ENCODE measurements around the gene PCGF3. TPM values are rescaled to one million over a fixed set of nuclear protein-coding genes. Genes with fewer than 3 reads are reported as not detected.

PCGF3 gene
- total RNA-seq, 4 donors from 2014 or later, result 14.5 to 31.9 (median 21.6) TPM

DNA sequence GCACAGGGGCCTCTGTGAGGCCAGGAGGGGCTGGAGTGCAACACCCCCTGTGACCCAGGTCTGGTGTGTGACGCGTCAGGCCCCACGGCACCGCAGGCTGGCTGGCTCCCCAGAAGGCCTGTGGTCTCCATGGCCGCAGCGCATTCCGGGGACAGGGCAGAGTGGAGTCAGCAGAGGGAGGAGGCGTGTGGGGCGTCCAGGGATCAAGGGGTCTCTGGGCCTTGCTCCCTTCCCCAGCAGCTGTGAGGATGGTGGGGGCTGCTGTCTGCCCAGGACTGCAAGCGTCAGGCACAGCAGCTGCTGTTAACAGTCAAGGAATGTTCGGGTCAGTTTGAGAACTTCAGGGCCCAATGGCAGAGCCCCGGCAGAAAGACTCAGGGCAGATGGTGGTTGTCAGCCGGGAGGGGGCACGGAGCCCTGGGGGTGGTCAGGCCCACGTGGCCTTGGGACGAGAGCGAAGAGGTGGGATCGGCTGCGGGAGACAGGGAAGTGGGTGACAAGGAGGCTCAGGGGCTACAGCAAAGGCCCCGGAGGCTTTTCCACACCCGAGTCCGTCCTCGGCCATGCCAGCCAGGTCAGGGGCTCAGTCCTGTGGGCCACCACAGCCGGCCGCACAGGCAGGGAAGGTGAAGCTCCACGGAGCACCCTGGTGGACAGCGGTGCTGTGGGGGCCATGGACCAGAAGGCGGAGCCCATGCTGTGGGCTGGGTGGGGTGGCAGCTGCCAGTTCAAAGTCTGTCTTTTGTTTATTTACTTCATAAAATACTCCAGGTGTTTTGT lies 18.3 kb downstream of the PCGF3 start:
- H3K36me3 ChIP-seq, result no peaks in the 10 kb centered on the region
- no peaks in the 10 kb centered on the region for H3K9me3 ChIP-seq
- TF ChIP-seq POLR2A (IDR thresholded peaks at IDR 0.05), result no peak
- H3K27ac ChIP-seq, result no peak overlapping the region
- in situ Hi-C loops (cut with MboI; ENCODE audit: low sequenced_read_pairs in 4 of 4) (no loop called here), intact Hi-C loops (cut with DNase I; ENCODE audit: low total_unique reads) (no loop called here)
- H3K27me3 ChIP-seq, result no peaks in the 10 kb centered on the region
- DNase-seq, result no peak
- peaks cover 0 to 9% of the 10 kb centered on the region in 2 donors for H3K4me1 ChIP-seq
- no peak for ATAC-seq
- H3K4me3 ChIP-seq, result no peak overlapping the region

GRCh38 chr4:725391-726234 lies 20.0 kb downstream of the PCGF3 start:
- in situ Hi-C loops (cut with MboI; ENCODE audit: low sequenced_read_pairs in 4 of 4) (no loop called here), intact Hi-C loops (cut with DNase I; ENCODE audit: low total_unique reads) (no loop called here)
- peaks cover 0 to 9% of the 10 kb centered on the region in 2 donors for H3K4me1 ChIP-seq
- TF ChIP-seq, protein P1, sequence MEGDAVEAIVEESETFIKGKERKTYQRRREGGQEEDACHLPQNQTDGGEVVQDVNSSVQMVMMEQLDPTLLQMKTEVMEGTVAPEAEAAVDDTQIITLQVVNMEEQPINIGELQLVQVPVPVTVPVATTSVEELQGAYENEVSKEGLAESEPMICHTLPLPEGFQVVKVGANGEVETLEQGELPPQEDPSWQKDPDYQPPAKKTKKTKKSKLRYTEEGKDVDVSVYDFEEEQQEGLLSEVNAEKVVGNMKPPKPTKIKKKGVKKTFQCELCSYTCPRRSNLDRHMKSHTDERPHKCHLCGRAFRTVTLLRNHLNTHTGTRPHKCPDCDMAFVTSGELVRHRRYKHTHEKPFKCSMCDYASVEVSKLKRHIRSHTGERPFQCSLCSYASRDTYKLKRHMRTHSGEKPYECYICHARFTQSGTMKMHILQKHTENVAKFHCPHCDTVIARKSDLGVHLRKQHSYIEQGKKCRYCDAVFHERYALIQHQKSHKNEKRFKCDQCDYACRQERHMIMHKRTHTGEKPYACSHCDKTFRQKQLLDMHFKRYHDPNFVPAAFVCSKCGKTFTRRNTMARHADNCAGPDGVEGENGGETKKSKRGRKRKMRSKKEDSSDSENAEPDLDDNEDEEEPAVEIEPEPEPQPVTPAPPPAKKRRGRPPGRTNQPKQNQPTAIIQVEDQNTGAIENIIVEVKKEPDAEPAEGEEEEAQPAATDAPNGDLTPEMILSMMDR (IDR thresholded peaks at IDR 0.05 in 4 of 5, conservative IDR thresholded peaks at IDR 0.05 in 1 of 5), result no peak
- no peak for TF ChIP-seq POLR2A (IDR thresholded peaks at IDR 0.05)
- H3K9me3 ChIP-seq, result no peaks in the 10 kb centered on the region
- H3K4me3 ChIP-seq, result no peak overlapping the region
- H3K36me3 ChIP-seq, result no peaks in the 10 kb centered on the region
- H3K27me3 ChIP-seq, result no peaks in the 10 kb centered on the region
- DNase-seq (no peak), ATAC-seq (peak in 1 of 2 donors; percentile 51)
- peak overlapping the region in 1 of 4 donors; percentile 46 for H3K27ac ChIP-seq

- Histone ChIP-seq H3K27ac (peak overlapping the region in 3 of 4 donors; percentile 22 to 46 (median 37)), H3K4me1 (peaks cover 0 to 9% of the 10 kb centered on the region in 2 donors), H3K36me3 (peaks cover 0 to 5% of the 10 kb centered on the region in 2 donors), H3K9me3 (no peaks in the 10 kb centered on the region), H3K4me3 (no peak overlapping the region), H3K27me3 (no peaks in the 10 kb centered on the region)
- no peak for TF ChIP-seq POLR2A (IDR thresholded peaks at IDR 0.05)
- TF ChIP-seq, protein P1 (IDR thresholded peaks at IDR 0.05 in 4 of 5, conservative IDR thresholded peaks at IDR 0.05 in 1 of 5), result no peak
- intact Hi-C loops (cut with DNase I; ENCODE audit: low total_unique reads), result no loop called here
- no peak for ATAC-seq
- no peak for DNase-seq
- in situ Hi-C loops (cut with MboI; ENCODE audit: low sequenced_read_pairs in 4 of 4), result no loop called here
These were observed 20.7 kb downstream of the PCGF3 start for GRCh38 chr4:726235-726787.

DNA sequence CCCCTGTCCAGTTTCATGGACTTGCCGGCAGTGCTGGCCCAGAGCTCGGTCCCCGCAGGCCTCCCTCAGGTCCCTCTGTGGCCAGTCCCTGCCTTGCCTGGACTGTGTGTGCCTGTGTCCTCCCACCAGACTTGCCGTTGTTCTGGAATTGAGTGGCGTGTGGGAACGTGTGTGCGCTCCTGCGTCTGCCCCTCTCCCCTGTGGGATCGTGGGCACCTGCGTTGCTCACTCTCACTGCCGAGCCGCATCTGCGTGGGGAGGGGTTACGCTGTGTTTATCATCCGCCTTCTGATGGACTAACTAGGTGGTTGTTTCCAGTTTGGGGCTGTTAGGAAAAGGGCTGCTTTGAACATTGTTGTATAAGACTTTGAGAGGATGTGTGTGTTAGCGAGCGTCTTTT lies 21.2 kb downstream of the PCGF3 start:
- ATAC-seq (peak in 1 of 2 donors; percentile 12), DNase-seq (no peak)

More for the DNA sequence above, 21.2 kb downstream of the PCGF3 start:
- in situ Hi-C loops (cut with MboI; ENCODE audit: low sequenced_read_pairs in 4 of 4) (no loop called here), intact Hi-C loops (cut with DNase I; ENCODE audit: low total_unique reads) (no loop called here)
- Histone ChIP-seq H3K36me3 (peaks cover 0 to 5% of the 10 kb centered on the region in 2 donors), H3K27ac (peak overlapping the region in 2 of 4 donors; percentile 22 to 46), H3K4me1 (peaks cover 0 to 9% of the 10 kb centered on the region in 2 donors), H3K27me3 (no peaks in the 10 kb centered on the region), H3K9me3 (no peaks in the 10 kb centered on the region), H3K4me3 (no peak overlapping the region)
- TF ChIP-seq, protein P1 (IDR thresholded peaks at IDR 0.05 in 4 of 5, conservative IDR thresholded peaks at IDR 0.05 in 1 of 5), result no peak
- no peak for TF ChIP-seq POLR2A (IDR thresholded peaks at IDR 0.05)

Measured in gastrocnemius medialis (tissue), 4 donors.